Uterus (tissue), 4 donors: ENCODE results near the gene MAP4. TPM values are rescaled to one million over a fixed set of nuclear protein-coding genes. Genes with fewer than 3 reads are reported as not detected.

Experiments used
- DNase-seq, 2 donors: peaks; one replicate each; pipeline ENCODE4 v3.0.0-alpha.2; 2019 to 2020
- H3K27ac ChIP-seq, 2 donors: fragments of 200-600 bp; sonication (generic); 1 replicate in 1 of 2; 2 replicates in 1 of 2; pipeline ENCODE4 v1.5.1; 2016 to 2018
- H3K27me3 ChIP-seq, 2 donors: fragments of 200-600 bp; sonication (generic); one replicate each; pipeline ENCODE4 v1.5.1; 2018 to 2019; ENCODE audit warnings: control low read depth in 1 of 2
- H3K36me3 ChIP-seq, 2 donors: fragments of 200-600 bp; sonication (generic); one replicate each; pipeline ENCODE4 v1.5.1; 2019; ENCODE audit warnings: control low read depth in 1 of 2
- H3K4me1 ChIP-seq, 2 donors: fragments of 200-600 bp; sonication (generic); one replicate each; pipeline ENCODE4 v1.5.1; 2018 to 2019; ENCODE audit warnings: control low read depth in 1 of 2
- H3K4me3 ChIP-seq, 2 donors: fragments of 200-600 bp; sonication (generic); 1 replicate in 1 of 2; 2 replicates in 1 of 2; pipeline ENCODE4 v1.5.1; 2018 to 2019; ENCODE audit warnings: mild to moderate bottlenecking in 1 of 2
- H3K9me3 ChIP-seq, 2 donors: fragments of 200-600 bp; sonication (generic); one replicate each; pipeline ENCODE4 v1.5.1; 2019; ENCODE audit warnings: control low read depth in 1 of 2
- POLR2A ChIP-seq, 2 donors: fragments of 450-650 bp; IDR thresholded peaks; one replicate each; pipeline ENCODE4 v1.6.1; 2016; ENCODE audit warnings: antibody characterized with exemption in 2 of 2, mild to moderate bottlenecking in 1 of 2, moderate library complexity in 1 of 2
- intact Hi-C: fragments of 100-400 bp; cut with DNase I; formaldehyde crosslinking; loops from one replicate; pipeline ENCODE4 v1.15.1; 2023; ENCODE audit warnings: low total_unique reads
- total RNA-seq, 4 donors: library from RNA; depleted of rRNA in 3 of 4; stranded (reverse); fragments of >200 nt in 3 of 4; gene quantifications; one replicate each; pipeline versions ENCODE4 v1.1.0 to v1.2.4, GENCODE V29; 2014 to 2023
- TF ChIP-seq, protein P1 (sequence below), 4 experiments: fragments of 200-600 bp in 2 of 4; fragments of 450-650 bp in 2 of 4; sonication (generic) in 2 of 4; IDR thresholded peaks; one replicate each; pipeline ENCODE4 v1.5.1; 2016 to 2019; ENCODE audit warnings: antibody characterized with exemption in 4 of 4, mild to moderate bottlenecking in 2 of 4, moderate library complexity in 1 of 4
- donor health status: DM: yes; HTN: yes; CAD: no.

The MAP4 gene
- total RNA-seq, 4 donors from 2014 or later = 51.5 to 264 (median 79.7) TPM

- TF ChIP-seq POLR2A (IDR thresholded peaks at IDR 0.05) = no peak
- TF ChIP-seq, protein P1, sequence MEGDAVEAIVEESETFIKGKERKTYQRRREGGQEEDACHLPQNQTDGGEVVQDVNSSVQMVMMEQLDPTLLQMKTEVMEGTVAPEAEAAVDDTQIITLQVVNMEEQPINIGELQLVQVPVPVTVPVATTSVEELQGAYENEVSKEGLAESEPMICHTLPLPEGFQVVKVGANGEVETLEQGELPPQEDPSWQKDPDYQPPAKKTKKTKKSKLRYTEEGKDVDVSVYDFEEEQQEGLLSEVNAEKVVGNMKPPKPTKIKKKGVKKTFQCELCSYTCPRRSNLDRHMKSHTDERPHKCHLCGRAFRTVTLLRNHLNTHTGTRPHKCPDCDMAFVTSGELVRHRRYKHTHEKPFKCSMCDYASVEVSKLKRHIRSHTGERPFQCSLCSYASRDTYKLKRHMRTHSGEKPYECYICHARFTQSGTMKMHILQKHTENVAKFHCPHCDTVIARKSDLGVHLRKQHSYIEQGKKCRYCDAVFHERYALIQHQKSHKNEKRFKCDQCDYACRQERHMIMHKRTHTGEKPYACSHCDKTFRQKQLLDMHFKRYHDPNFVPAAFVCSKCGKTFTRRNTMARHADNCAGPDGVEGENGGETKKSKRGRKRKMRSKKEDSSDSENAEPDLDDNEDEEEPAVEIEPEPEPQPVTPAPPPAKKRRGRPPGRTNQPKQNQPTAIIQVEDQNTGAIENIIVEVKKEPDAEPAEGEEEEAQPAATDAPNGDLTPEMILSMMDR (IDR thresholded peaks at IDR 0.05) = no peak
- no peak for DNase-seq
- H3K36me3 ChIP-seq = no peaks in the 10 kb centered on the region
Measured at GRCh38 chr3:47961815-47962606, 54.2 kb downstream of the MAP4 start.

DNA sequence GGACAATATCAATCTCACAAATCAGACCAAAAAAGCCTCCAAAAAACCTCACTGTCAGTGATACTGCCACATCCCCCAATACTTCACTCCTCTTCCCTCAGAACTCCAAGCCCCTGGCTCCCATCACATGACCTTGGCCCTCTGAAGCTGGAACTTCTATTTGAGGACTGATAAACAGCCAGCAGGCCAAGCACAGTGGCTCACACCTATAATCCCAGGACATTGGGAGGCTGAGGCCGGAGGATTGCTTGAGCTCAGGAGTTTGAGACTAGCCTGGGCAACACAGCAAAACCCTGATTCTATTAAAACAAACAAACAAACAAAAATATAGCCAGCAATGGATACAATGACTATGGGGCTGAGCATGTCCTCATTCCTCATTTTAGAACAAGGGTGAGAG, 55.2 kb downstream of the MAP4 start:
- no peaks in the 10 kb centered on the region for H3K9me3 ChIP-seq
- DNase-seq = no peak
- no peaks in the 10 kb centered on the region for H3K27me3 ChIP-seq
- H3K27ac ChIP-seq = no peak overlapping the region
- TF ChIP-seq, protein P1 (IDR thresholded peaks at IDR 0.05) = no peak
- no peak for TF ChIP-seq POLR2A (IDR thresholded peaks at IDR 0.05)
- no peaks in the 10 kb centered on the region for H3K4me1 ChIP-seq
- H3K4me3 ChIP-seq = no peak overlapping the region
- intact Hi-C loops = no loop called here
- no peaks in the 10 kb centered on the region for H3K36me3 ChIP-seq

More at GRCh38 chr3:47961815-47962606, 54.2 kb downstream of the MAP4 start:
- H3K4me1 ChIP-seq = no peaks in the 10 kb centered on the region
- no peaks in the 10 kb centered on the region for H3K27me3 ChIP-seq
- intact Hi-C loops = no loop called here
- no peak overlapping the region for H3K27ac ChIP-seq
- H3K9me3 ChIP-seq = no peaks in the 10 kb centered on the region
- H3K4me3 ChIP-seq = no peak overlapping the region

DNA sequence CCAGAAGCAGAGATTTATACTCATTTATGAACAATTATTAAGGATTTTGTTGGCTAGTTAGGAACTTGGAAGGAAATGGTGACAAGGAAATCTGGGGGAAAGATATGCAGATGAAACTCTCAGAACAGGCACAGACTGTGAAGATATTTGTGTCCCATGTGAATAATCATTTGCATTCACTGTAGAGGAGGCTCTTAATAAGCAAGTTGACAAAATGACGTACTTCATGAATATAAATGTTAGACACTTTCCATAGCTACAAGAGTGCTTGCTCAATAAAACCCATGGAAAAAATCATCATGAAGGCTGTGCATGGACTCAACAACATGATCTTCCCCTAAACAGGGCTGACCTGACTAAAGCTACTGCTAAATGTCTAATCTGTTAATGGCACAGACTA, 59.7 kb downstream of the MAP4 start:
- TF ChIP-seq, protein P1 (IDR thresholded peaks at IDR 0.05) = no peak
- TF ChIP-seq POLR2A (IDR thresholded peaks at IDR 0.05) = no peak
- Histone ChIP-seq H3K36me3 (no peaks in the 10 kb centered on the region), H3K4me3 (no peak overlapping the region), H3K27me3 (no peaks in the 10 kb centered on the region), H3K27ac (no peak overlapping the region), H3K4me1 (no peaks in the 10 kb centered on the region), H3K9me3 (no peaks in the 10 kb centered on the region)
- no peak for DNase-seq
- intact Hi-C loops = no loop called here

DNA sequence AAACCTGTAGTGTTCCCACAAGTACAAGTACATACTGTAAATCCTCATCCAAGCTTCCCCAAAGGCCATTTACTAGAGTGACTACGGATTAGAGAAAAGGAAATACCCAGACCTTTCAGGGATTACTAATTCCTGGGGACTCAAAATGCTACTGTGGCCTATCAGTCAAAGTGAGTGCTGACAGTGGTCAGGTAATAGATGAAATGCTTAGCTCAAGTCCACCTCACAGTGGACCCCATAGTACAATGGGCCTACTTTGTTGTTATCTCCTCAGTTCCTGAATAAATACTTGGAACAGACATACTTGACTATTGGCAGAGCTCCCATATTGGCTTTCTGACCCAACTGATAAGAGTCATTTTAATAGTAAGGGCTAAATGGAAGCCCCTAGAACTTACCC, 61.6 kb downstream of the MAP4 start:
- Histone ChIP-seq H3K27me3 (no peaks in the 10 kb centered on the region), H3K4me3 (no peak overlapping the region), H3K9me3 (no peaks in the 10 kb centered on the region), H3K27ac (no peak overlapping the region), H3K36me3 (no peaks in the 10 kb centered on the region), H3K4me1 (no peaks in the 10 kb centered on the region)
- TF ChIP-seq, protein P1 (IDR thresholded peaks at IDR 0.05) = no peak
- TF ChIP-seq POLR2A (IDR thresholded peaks at IDR 0.05) = no peak
- intact Hi-C loops = no loop called here
- DNase-seq = no peak

- Histone ChIP-seq H3K4me1 (no peaks in the 10 kb centered on the region), H3K36me3 (no peaks in the 10 kb centered on the region), H3K27me3 (no peaks in the 10 kb centered on the region), H3K27ac (no peak overlapping the region), H3K9me3 (no peaks in the 10 kb centered on the region), H3K4me3 (no peak overlapping the region)
- DNase-seq = no peak
- intact Hi-C loops = no loop called here
- no peak for TF ChIP-seq POLR2A (IDR thresholded peaks at IDR 0.05)
- TF ChIP-seq, protein P1 (IDR thresholded peaks at IDR 0.05) = no peak
Measured at GRCh38 chr3:47950453-47951169, 65.6 kb downstream of the MAP4 start.
